Caco-2 (cell line): ENCODE data around the gene CCND2. TPM values are rescaled to one million over a fixed set of nuclear protein-coding genes. Genes with fewer than 3 reads are reported as not detected.
A peak's percentile ranks its signal among the peaks of the same experiment; 100 is the strongest.

ENCODE experiments used
- BruUV-seq: library from RNA; stranded (reverse); fragments of 400-500 nt; replicated peaks from 2 replicates; lab custom pipeline; 2021; lab: Mats Ljungman, UMichigan
- CTCF ChIA-PET: fragments of 300-600 bp; sonication (Branson Sonifier 250); formaldehyde crosslinking; loops from one replicate; lab custom pipeline; 2022; ENCODE audit warnings: antibody characterized with exemption; lab: Charles Lee
- POLR2A ChIA-PET: fragments of 300-600 bp; sonication (Branson Sonifier 250); formaldehyde crosslinking; loops from one replicate; lab custom pipeline; 2022; ENCODE audit warnings: antibody characterized with exemption; lab: Charles Lee
- DNase-seq, 2 experiments: peaks; one replicate each; pipeline versions ENCODE4 v3.0.0 to v3.0.0-alpha.2; 2020 to 2022
- H3K27me3 ChIP-seq: replicated peaks from 2 replicates; pipeline ENCODE4 v1.6.0; 2011; ENCODE audit warnings: low read length; ENCODE audit not compliant: control insufficient read depth, insufficient read depth
- H3K36me3 ChIP-seq: 2 replicates; pipeline ENCODE4 v1.5.1; 2011; ENCODE audit warnings: low read length; ENCODE audit not compliant: control insufficient read depth, insufficient read depth
- H3K4me1 ChIP-seq: fragments of 250-450 bp; sonication (Bioruptor Pico); 2 replicates; pipeline ENCODE4 v1.5.1; 2020; ENCODE audit warnings: mild to moderate bottlenecking
- H3K4me3 ChIP-seq: 2 replicates; pipeline ENCODE4 v1.5.1; 2011; ENCODE audit warnings: low read depth, mild to moderate bottlenecking, control low read depth, low read length
- H3K9me3 ChIP-seq: fragments of 250-450 bp; sonication (Bioruptor Pico); 2 replicates; pipeline ENCODE4 v1.5.1; 2020; ENCODE audit warnings: mild to moderate bottlenecking, moderate library complexity
- H3K27ac Mint-ChIP-seq: one replicate; pipeline ENCODE4 v1.8.0; 2022; ENCODE audit warnings: mixed read lengths; ENCODE audit not compliant: unreplicated experiment
- H3K27me3 Mint-ChIP-seq: one replicate; pipeline ENCODE4 v1.8.0; 2022; ENCODE audit warnings: mixed read lengths; ENCODE audit not compliant: insufficient read depth, unreplicated experiment
- H3K36me3 Mint-ChIP-seq: one replicate; pipeline ENCODE4 v1.8.0; 2022; ENCODE audit warnings: mild to moderate bottlenecking, mixed read lengths; ENCODE audit not compliant: insufficient read depth, unreplicated experiment
- H3K4me1 Mint-ChIP-seq: one replicate; pipeline ENCODE4 v1.8.0; 2022; ENCODE audit warnings: low read depth, mixed read lengths; ENCODE audit not compliant: unreplicated experiment
- H3K4me3 Mint-ChIP-seq: one replicate; pipeline ENCODE4 v1.8.0; 2022; ENCODE audit warnings: mild to moderate bottlenecking, moderate library complexity, mixed read lengths; ENCODE audit not compliant: unreplicated experiment
- H3K9me3 Mint-ChIP-seq: one replicate; pipeline ENCODE4 v1.8.0; 2022; ENCODE audit warnings: mixed read lengths; ENCODE audit not compliant: unreplicated experiment
- CTCF ChIP-seq, 2 experiments: fragments of 200-600 bp in 1 of 2; IDR thresholded peaks; 1 replicate in 1 of 2; 2 replicates in 1 of 2; pipeline versions ENCODE4 v1.5.1 to v1.8.0; 2011 to 2022; ENCODE audit warnings: antibody characterized with exemption in 1 of 2, control low read depth in 1 of 2, inconsistent platforms in 1 of 2, low read depth in 1 of 2, low read length in 1 of 2, mild to moderate bottlenecking in 1 of 2, moderate library complexity in 1 of 2; ENCODE audit not compliant: insufficient read depth in 1 of 2, severe bottlenecking in 1 of 2, unreplicated experiment in 1 of 2
- intact Hi-C: fragments of 100-400 bp; cut with micrococcal nuclease; formaldehyde crosslinking; loops from one replicate; pipeline ENCODE4 v1.10.0; 2022; ENCODE audit not compliant: unreplicated experiment
- total RNA-seq: library from RNA; stranded (reverse); gene quantifications from 2 replicates; pipeline ENCODE4 v1.2.3, GENCODE V29; 2022

Gene CCND2
- total RNA-seq, 1 experiment from 2014 or later: 145 TPM

GRCh38 chr12:4297617-4298016 is 24.1 kb downstream of the CCND2 start:
- DNase-seq: no peak
- H3K27me3 Mint-ChIP-seq: no peaks in the 10 kb centered on the region
- Histone ChIP-seq H3K4me3 (no peak overlapping the region), H3K4me1 (peaks cover 7% of the 10 kb centered on the region), H3K27me3 (no peaks in the 10 kb centered on the region), H3K36me3 (no peaks in the 10 kb centered on the region), H3K9me3 (no peaks in the 10 kb centered on the region)
- POLR2A ChIA-PET: no interaction called here
- CTCF ChIA-PET: no interaction called here
- no peak for TF ChIP-seq CTCF (IDR thresholded peaks at IDR 0.05; ENCODE audit: insufficient read depth in 1 of 2, low read depth in 1 of 2, low read length in 1 of 2, severe bottlenecking in 1 of 2, unreplicated experiment in 1 of 2)
- peaks cover 9% of the 10 kb centered on the region for H3K4me1 Mint-ChIP-seq
- peaks cover 37% of the 10 kb centered on the region for H3K36me3 Mint-ChIP-seq
- H3K4me3 Mint-ChIP-seq: no peak overlapping the region
- no peak overlapping the region for H3K27ac Mint-ChIP-seq
- BruUV-seq: no TSS peak
- no peaks in the 10 kb centered on the region for H3K9me3 Mint-ChIP-seq
- intact Hi-C loops: no loop called here

- Mint-ChIP-seq H3K27ac (no peak overlapping the region), H3K36me3 (peaks cover 37% of the 10 kb centered on the region), H3K4me1 (peaks cover 26% of the 10 kb centered on the region), H3K27me3 (no peaks in the 10 kb centered on the region), H3K4me3 (no peak overlapping the region), H3K9me3 (no peaks in the 10 kb centered on the region)
- intact Hi-C loops: no loop called here
- no peak for DNase-seq
- CTCF ChIA-PET: no interaction called here
- Histone ChIP-seq H3K27me3 (no peaks in the 10 kb centered on the region), H3K9me3 (no peaks in the 10 kb centered on the region), H3K36me3 (no peaks in the 10 kb centered on the region), H3K4me3 (no peak overlapping the region), H3K4me1 (peaks cover 16% of the 10 kb centered on the region)
- no peak for TF ChIP-seq CTCF (IDR thresholded peaks at IDR 0.05; ENCODE audit: insufficient read depth in 1 of 2, low read depth in 1 of 2, low read length in 1 of 2, severe bottlenecking in 1 of 2, unreplicated experiment in 1 of 2)
- POLR2A ChIA-PET: no interaction called here
- no TSS peak for BruUV-seq
Observed at GRCh38 chr12:4300883-4301282, 27.3 kb downstream of the CCND2 start.

GRCh38 chr12:4301932-4302501 is 28.5 kb downstream of the CCND2 start:
- no TSS peak for BruUV-seq
- TF ChIP-seq CTCF (IDR thresholded peaks at IDR 0.05; ENCODE audit: insufficient read depth in 1 of 2, low read depth in 1 of 2, low read length in 1 of 2, severe bottlenecking in 1 of 2, unreplicated experiment in 1 of 2): no peak
- H3K36me3 ChIP-seq: no peaks in the 10 kb centered on the region
- H3K27me3 ChIP-seq: no peaks in the 10 kb centered on the region
- Mint-ChIP-seq H3K27ac (peak overlapping the region; percentile 56), H3K36me3 (peaks cover 37% of the 10 kb centered on the region), H3K4me1 (peaks cover 33% of the 10 kb centered on the region), H3K9me3 (no peaks in the 10 kb centered on the region), H3K4me3 (peak overlapping the region; percentile 1), H3K27me3 (no peaks in the 10 kb centered on the region)
- CTCF ChIA-PET: interaction anchor here (1.4 kb wide), 1 partner anchor 25 kb away, joined by 6 read pairs; no protein-coding TSS in a partner anchor
- peak in 1 of 2 experiments; percentile 29 for DNase-seq
- peaks cover 16% of the 10 kb centered on the region for H3K4me1 ChIP-seq
- POLR2A ChIA-PET: no interaction called here
- intact Hi-C loops: no loop called here
- H3K4me3 ChIP-seq: no peak overlapping the region
- no peaks in the 10 kb centered on the region for H3K9me3 ChIP-seq
